Upper lobe of left lung (tissue), 6 donors: ENCODE data around the gene KLHL29. TPM values are rescaled to one million over a fixed set of nuclear protein-coding genes. Genes with fewer than 3 reads are reported as not detected.

Source experiments
- ATAC-seq, 2 donors: fragments of 200-7000 bp; cut with Tn5 transposase; one replicate each; pipeline ENCODE4 v1.9.1; 2022; ENCODE audit warnings: mild to moderate bottlenecking in 2 of 2, moderate library complexity in 2 of 2; ENCODE audit not compliant: low FRiP score in 2 of 2
- DNase-seq, 2 donors: peaks; one replicate each; pipeline ENCODE4 v3.0.0-alpha.2; 2019 to 2020
- H3K27ac ChIP-seq, 4 donors: fragments of 200-600 bp; sonication (generic); one replicate each; pipeline ENCODE4 v1.5.1; 2016 to 2019
- H3K27me3 ChIP-seq, 4 donors: fragments of 200-600 bp; sonication (generic); one replicate each; pipeline ENCODE4 v1.5.1; 2017 to 2019
- H3K36me3 ChIP-seq, 4 donors: fragments of 200-600 bp; sonication (generic); one replicate each; pipeline ENCODE4 v1.5.1; 2016 to 2019
- H3K4me1 ChIP-seq, 4 donors: fragments of 200-600 bp; sonication (generic); one replicate each; pipeline ENCODE4 v1.5.1; 2018 to 2019
- H3K4me3 ChIP-seq, 4 donors: fragments of 200-600 bp; sonication (generic); one replicate each; pipeline ENCODE4 v1.5.1; 2017 to 2019; ENCODE audit warnings: mild to moderate bottlenecking in 2 of 4, moderate library complexity in 1 of 4
- H3K9me3 ChIP-seq, 4 donors: fragments of 200-600 bp; sonication (generic); one replicate each; pipeline ENCODE4 v1.5.1; 2018 to 2019
- EP300 ChIP-seq, 4 donors: sonication (generic); formaldehyde crosslinking; IDR thresholded peaks; one replicate each; pipeline ENCODE4 v1.5.1; 2017; ENCODE audit warnings: antibody characterized with exemption in 4 of 4, control low read depth in 2 of 4
- POLR2A ChIP-seq, 4 donors: fragments of 450-650 bp; IDR thresholded peaks; one replicate each; pipeline ENCODE4 v1.5.1; 2016 to 2017; ENCODE audit warnings: antibody characterized with exemption in 4 of 4, mild to moderate bottlenecking in 2 of 4
- POLR2AphosphoS5 ChIP-seq, 2 donors: sonication (generic); formaldehyde crosslinking; IDR thresholded peaks; one replicate each; pipeline ENCODE4 v1.5.1; 2017; ENCODE audit warnings: antibody characterized with exemption in 2 of 2
- WGBS, 2 donors: methylation state at CpG; one replicate each; pipeline ENCODE4 v1.1.5; 2017 to 2018; 5-methylcytosine and 5-hydroxymethylcytosine counted together
- total RNA-seq, 6 donors: library from RNA; depleted of rRNA in 4 of 6; stranded (reverse); fragments of >200 nt in 4 of 6; gene quantifications; one replicate each; pipeline versions ENCODE4 v1.1.0 to v1.2.1, GENCODE V29; 2016 to 2021
- TF ChIP-seq, protein P1 (sequence below), 6 experiments: fragments of 450-650 bp in 4 of 6; fragments of 200-600 bp in 2 of 6; sonication (generic) in 2 of 6; IDR thresholded peaks; one replicate each; pipeline ENCODE4 v1.5.1; 2016 to 2019; ENCODE audit warnings: antibody characterized with exemption in 6 of 6
- donor health status: DM: no; HTN: no; CAD: no; lungs with moderate emphysema.
- donor health status: DM: no; HTN: yes; CAD: no; lungs with severe emphysema.

Gene KLHL29
- total RNA-seq, 6 donors from 2014 or later: 8.6 to 34.4 (median 18.2) TPM

DNA sequence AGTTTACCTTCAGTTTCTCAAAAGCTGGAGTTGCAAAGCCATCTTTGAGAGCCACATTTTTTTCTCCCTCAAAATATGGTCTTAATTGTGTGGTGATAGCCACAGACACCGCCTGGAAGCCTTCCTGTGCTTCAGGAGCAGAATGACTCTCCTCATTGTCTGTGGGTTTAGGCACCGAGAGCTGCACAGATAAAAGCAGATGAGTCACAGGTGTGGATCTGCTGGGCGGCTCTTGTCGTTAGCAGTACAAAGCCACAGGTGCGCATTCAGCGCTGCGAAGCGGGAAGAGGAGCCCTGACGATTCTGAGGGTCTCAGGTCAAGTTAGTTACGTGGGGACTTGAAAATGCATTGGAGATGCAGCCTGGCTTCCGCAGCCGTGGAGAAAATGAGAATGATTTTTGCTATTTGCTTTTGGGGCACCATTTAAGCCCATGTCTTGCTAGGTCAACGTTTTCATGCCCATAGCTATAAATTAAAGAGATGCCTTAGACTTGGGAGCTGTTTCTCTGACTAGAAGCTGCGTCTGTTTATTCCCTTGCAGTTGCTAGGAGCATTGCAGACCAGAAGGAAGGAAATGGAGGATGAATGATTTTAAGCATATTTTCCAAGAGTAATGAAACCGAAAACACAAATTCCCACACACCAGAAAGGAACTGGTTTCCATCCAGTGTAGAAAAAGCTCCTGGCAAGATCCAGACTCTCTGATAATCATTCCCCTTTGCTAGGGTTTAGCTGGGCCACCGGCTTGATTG lies 51.5 kb downstream of the KLHL29 start:
- WGBS, 2 donors: 67 to 76% methylated on average over 16 of the region's 16 CpGs
- ATAC-seq: no peak

DNA sequence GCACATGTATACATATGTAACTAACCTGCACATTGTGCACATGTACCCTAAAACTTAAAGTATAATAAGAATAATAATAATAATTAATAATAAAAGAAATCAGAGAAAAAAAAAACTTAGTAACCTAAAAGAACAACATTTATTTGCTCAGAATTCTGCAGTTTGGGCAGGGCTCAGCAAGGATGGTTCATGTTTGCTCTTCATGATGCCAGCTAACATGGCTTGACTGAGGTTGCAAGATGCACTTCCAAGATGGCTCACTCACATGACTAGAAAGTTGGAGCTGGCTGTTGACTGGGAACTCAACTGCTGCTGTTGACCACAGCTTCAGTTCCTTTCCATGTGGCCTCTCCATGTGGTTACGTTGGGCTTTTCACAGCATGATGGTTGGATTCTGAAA lies 56.4 kb downstream of the KLHL29 start:
- H3K4me1 ChIP-seq: no peaks in the 10 kb centered on the region
- 90 to 100% methylated on average over 1 of the region's 1 CpG for WGBS, 2 donors
- no peaks in the 10 kb centered on the region for H3K27me3 ChIP-seq
- H3K4me3 ChIP-seq: no peak overlapping the region
- no peak for DNase-seq
- H3K36me3 ChIP-seq: no peaks in the 10 kb centered on the region
- H3K9me3 ChIP-seq: peaks cover 0 to 8% (median 6%) of the 10 kb centered on the region in 4 donors
- ATAC-seq: no peak
- H3K27ac ChIP-seq: no peak overlapping the region
- TF ChIP-seq, protein P1, sequence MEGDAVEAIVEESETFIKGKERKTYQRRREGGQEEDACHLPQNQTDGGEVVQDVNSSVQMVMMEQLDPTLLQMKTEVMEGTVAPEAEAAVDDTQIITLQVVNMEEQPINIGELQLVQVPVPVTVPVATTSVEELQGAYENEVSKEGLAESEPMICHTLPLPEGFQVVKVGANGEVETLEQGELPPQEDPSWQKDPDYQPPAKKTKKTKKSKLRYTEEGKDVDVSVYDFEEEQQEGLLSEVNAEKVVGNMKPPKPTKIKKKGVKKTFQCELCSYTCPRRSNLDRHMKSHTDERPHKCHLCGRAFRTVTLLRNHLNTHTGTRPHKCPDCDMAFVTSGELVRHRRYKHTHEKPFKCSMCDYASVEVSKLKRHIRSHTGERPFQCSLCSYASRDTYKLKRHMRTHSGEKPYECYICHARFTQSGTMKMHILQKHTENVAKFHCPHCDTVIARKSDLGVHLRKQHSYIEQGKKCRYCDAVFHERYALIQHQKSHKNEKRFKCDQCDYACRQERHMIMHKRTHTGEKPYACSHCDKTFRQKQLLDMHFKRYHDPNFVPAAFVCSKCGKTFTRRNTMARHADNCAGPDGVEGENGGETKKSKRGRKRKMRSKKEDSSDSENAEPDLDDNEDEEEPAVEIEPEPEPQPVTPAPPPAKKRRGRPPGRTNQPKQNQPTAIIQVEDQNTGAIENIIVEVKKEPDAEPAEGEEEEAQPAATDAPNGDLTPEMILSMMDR (IDR thresholded peaks at IDR 0.05): no peak
- TF ChIP-seq POLR2A (IDR thresholded peaks at IDR 0.05) (no peak), EP300 (IDR thresholded peaks at IDR 0.05) (no peak)

More for the DNA sequence above, 51.5 kb downstream of the KLHL29 start:
- no peak overlapping the region for H3K4me3 ChIP-seq
- TF ChIP-seq POLR2AphosphoS5 (IDR thresholded peaks at IDR 0.05): no peak
- TF ChIP-seq EP300 (IDR thresholded peaks at IDR 0.05): no peak
- TF ChIP-seq, protein P1 (IDR thresholded peaks at IDR 0.05): no peak
- TF ChIP-seq POLR2A (IDR thresholded peaks at IDR 0.05): no peak
- DNase-seq: no peak
- H3K9me3 ChIP-seq: peaks cover 0 to 6% (median 3%) of the 10 kb centered on the region in 4 donors
- no peaks in the 10 kb centered on the region for H3K27me3 ChIP-seq
- no peaks in the 10 kb centered on the region for H3K36me3 ChIP-seq
- H3K27ac ChIP-seq: no peak overlapping the region
- no peaks in the 10 kb centered on the region for H3K4me1 ChIP-seq

- no peak overlapping the region for H3K27ac ChIP-seq
- TF ChIP-seq EP300 (IDR thresholded peaks at IDR 0.05): no peak
- no peak for TF ChIP-seq POLR2A (IDR thresholded peaks at IDR 0.05)
- no peak for TF ChIP-seq POLR2AphosphoS5 (IDR thresholded peaks at IDR 0.05)
- TF ChIP-seq, protein P1 (IDR thresholded peaks at IDR 0.05): no peak
- no peaks in the 10 kb centered on the region for H3K27me3 ChIP-seq
- DNase-seq (no peak), ATAC-seq (no peak)
- peaks cover 0 to 3% (median 0%) of the 10 kb centered on the region in 4 donors for H3K4me1 ChIP-seq
- H3K36me3 ChIP-seq: no peaks in the 10 kb centered on the region
- H3K4me3 ChIP-seq: no peak overlapping the region
- H3K9me3 ChIP-seq: peaks cover 0 to 8% (median 6%) of the 10 kb centered on the region in 4 donors
- WGBS, 2 donors: 70 to 77% methylated on average over 4 of the region's 4 CpGs
Measured at GRCh38 chr2:23445450-23445868, 60.5 kb downstream of the KLHL29 start.

DNA sequence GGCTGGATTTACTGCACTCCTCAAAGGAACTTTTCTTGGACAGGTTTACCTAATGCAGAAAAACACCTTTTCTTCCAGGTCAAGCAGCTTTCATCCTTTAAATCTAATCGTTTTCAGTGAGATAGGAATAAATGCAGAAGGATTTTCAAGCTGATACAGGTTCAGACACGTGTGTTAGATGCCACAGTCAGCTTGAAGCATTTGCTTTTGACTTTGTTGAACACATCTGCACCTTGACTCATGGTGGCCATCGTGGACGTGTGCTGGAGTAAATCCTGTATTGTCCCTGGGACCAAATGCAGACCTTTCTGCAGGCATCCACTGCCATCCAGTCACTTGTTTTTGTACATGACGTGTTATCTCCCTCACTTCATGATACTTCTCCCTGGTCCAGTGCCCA lies 61.9 kb downstream of the KLHL29 start:
- ATAC-seq: no peak
- Histone ChIP-seq H3K36me3 (no peaks in the 10 kb centered on the region), H3K4me3 (no peak overlapping the region), H3K9me3 (no peaks in the 10 kb centered on the region), H3K4me1 (peaks cover 0 to 3% (median 0%) of the 10 kb centered on the region in 4 donors), H3K27ac (no peak overlapping the region), H3K27me3 (no peaks in the 10 kb centered on the region)
- no peak for DNase-seq
- TF ChIP-seq POLR2AphosphoS5 (IDR thresholded peaks at IDR 0.05) (no peak), EP300 (IDR thresholded peaks at IDR 0.05) (no peak), POLR2A (IDR thresholded peaks at IDR 0.05) (no peak)
- TF ChIP-seq, protein P1 (IDR thresholded peaks at IDR 0.05): no peak
- WGBS, 2 donors: 84 to 88% methylated on average over 5 of the region's 5 CpGs

- WGBS, 2 donors: 69 to 74% methylated on average over 3 of the region's 3 CpGs
Measured at GRCh38 chr2:23447405-23447804, 62.4 kb downstream of the KLHL29 start.

More at GRCh38 chr2:23447405-23447804, 62.4 kb downstream of the KLHL29 start:
- no peak overlapping the region for H3K27ac ChIP-seq
- H3K9me3 ChIP-seq: no peaks in the 10 kb centered on the region
- H3K4me3 ChIP-seq: no peak overlapping the region
- ATAC-seq (no peak), DNase-seq (no peak)
- TF ChIP-seq POLR2AphosphoS5 (IDR thresholded peaks at IDR 0.05): no peak
- TF ChIP-seq, protein P1 (IDR thresholded peaks at IDR 0.05): no peak
- TF ChIP-seq POLR2A (IDR thresholded peaks at IDR 0.05): no peak
- no peak for TF ChIP-seq EP300 (IDR thresholded peaks at IDR 0.05)
- no peaks in the 10 kb centered on the region for H3K36me3 ChIP-seq
- H3K27me3 ChIP-seq: no peaks in the 10 kb centered on the region
- H3K4me1 ChIP-seq: peaks cover 0 to 3% (median 0%) of the 10 kb centered on the region in 4 donors
